HG03196 (cell line): Measurements from ENCODE around the gene GAMT.
A peak's percentile ranks its signal among the peaks of the same experiment; 100 is the strongest.
"Not testable (repeated sequence)": the region's sequence is repeated elsewhere in the genome, so short reads cannot be mapped to it uniquely, and the experiment has no call there.

Experiments
- ATAC-seq: cut with Tn5 transposase; IDR thresholded peaks from one replicate; pipeline ENCODE4 v1.9.1; 2021; ENCODE audit not compliant: unreplicated experiment

The GAMT gene

GRCh38 chr19:1420085-1420484 lies 18.7 kb upstream of the GAMT start:
- ATAC-seq = not testable (repeated sequence)

- no peak for ATAC-seq
These were observed 17.8 kb upstream of the GAMT start for GRCh38 chr19:1418951-1419738.

GRCh38 chr19:1418496-1418775 lies 17.1 kb upstream of the GAMT start:
- ATAC-seq = no peak

GRCh38 chr19:1417681-1418495 lies 16.5 kb upstream of the GAMT start:
- ATAC-seq = no peak

- no peak for ATAC-seq
These were observed 15.8 kb upstream of the GAMT start for GRCh38 chr19:1417145-1417544.

GRCh38 chr19:1416014-1416841 lies 14.9 kb upstream of the GAMT start:
- no peak for ATAC-seq

DNA sequence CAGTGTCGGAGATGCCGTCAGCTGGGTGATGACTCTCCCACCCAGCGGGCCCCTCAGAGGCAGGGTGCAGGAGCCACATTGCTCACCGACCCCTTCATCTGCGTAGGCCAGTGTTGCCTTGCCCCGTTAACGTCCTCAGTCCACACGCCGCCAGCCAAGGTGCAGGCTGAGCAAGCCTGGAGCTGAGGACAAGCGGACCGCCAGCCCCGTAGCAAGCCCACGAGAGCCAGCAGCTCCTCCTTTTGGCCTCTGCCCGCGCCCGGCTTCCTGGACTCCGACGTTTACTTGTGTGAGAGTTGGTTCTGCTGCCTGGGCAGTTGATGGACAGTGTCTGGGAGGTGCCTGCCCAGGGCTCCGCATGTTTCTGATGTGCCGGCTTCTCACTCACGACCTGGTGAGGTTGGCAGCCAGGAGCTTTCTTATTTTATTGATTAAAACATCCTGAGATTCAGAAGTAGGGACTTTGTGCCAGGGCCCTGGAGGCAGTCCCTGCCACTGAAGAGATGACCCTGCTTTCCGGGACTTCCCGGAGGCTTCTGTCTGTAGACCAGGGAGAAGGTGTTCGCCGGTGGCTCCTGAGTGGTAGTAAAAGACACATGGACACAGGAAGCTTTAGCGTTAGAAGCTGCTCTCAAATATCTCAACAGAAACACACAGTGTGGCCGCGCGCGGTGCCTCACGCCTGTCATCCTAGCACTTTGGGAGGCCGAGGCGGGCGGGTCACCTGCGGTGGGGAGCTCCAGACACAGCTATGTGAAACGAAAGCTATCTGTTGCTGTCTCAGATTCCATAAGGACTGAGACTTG lies 11.9 kb upstream of the GAMT start:
- ATAC-seq = no peak

DNA sequence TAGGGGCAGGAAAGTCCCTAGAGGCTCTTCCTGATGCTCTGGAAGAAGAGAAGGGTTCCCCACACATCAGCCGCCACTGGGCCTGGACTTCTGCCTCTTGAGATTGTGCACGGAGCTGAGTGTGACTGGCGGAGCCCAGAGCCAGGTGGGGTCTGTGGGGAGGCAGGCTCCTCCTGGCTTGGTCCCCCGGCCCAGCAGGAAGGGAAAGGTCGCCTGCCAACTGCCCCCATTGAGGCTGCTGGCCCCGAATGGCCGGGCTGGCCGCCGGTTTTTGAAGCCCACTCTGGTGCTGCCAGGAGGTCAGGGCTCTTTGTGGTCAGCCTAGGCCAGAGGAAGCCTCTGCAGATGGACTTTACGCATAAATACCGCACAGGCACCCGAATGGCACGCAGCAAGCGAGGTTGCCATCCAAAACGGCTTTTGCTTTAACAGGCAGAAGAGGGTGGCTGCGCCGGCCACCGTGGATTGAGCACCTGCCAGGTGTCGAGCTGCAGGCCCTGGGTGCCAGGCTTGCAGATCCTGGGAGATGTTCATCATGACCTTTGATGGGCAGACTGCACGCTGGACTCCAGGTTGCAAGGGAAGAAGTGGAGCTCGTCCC lies 11.1 kb upstream of the GAMT start:
- no peak for ATAC-seq

GRCh38 chr19:1411255-1412191 lies 10.2 kb upstream of the GAMT start:
- ATAC-seq = no peak

GRCh38 chr19:1410789-1411188 lies 9.4 kb upstream of the GAMT start:
- no peak for ATAC-seq

DNA sequence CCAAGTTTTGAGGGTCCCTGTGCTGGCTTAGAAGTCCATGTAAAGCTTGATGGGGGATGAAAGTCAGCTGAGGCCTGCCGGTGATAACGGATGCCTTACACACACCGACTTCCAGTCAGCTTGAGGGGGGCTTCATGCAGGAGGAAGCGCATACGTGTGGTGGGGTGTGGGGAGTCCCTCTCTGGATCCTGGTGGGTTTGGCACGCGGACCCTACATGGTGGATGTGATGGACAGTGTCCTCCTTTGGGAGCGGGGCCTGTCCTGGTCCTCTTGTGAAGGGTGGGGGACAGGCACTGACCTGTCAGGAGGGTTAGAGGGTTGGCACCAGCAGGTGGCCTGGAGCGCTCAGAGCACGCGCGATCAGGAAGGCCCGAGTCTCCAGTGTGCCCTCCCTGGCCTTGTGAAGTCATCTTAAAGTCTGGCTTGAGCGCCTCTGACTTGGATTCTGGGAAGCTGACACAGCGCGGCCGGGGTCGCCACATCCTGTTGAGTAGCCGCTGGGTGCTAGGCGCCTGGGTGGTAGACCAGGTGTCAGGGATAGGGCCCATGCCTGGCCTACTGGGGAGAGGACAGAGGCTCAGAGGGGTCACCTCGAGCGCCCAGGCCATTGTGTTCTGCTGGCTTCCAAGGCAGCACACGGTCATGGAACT lies 8.9 kb upstream of the GAMT start:
- no peak for ATAC-seq

GRCh38 chr19:1409204-1410005 lies 8.1 kb upstream of the GAMT start:
- ATAC-seq = no peak

GRCh38 chr19:1408300-1409203 lies 7.2 kb upstream of the GAMT start:
- no peak for ATAC-seq

- ATAC-seq = peak; percentile 17
These were observed 6.4 kb upstream of the GAMT start, which contains the start of gene DAZAP1 for GRCh38 chr19:1407528-1408299. Gene DAZAP1, plus strand, starts transcription at chr19:1407586. Its CDS starts 188 bp downstream, at chr19:1407774.

DNA sequence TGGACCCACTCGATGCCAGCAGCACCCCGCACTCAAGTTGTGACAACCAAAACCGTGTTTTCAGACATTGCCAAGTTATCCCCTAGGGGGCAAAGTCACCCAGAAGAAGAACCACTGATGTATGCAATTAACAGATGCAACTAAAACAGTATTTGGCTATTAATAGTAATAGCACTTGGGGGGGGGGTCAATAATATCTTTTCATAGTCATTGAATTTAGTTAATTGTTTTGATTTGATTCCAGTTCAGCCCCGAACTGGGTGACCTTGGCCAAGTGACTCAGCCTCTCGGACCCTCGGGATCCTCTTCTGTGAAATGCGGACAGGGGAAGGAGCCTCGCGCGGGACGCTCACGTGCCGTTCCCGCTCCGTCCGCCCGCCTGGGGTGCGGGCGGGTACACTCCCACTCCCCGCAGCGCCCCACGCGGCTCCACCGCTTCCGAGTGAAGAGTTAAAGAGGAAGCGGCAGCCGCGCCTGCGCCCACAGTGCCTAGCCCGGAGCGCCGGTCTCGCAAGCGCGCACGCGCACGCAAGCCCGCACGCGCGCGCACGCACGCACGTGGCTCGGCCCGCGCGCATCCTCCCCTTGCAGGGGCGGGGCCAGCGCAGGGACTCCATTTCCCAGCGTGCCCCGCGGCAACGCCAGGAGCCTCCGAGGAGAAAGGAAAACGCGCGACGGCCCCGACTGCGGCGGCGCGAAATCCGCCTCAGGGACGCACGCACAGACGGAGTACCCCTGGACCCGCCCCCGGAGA lies 5.6 kb upstream of the GAMT start:
- ATAC-seq = peak; percentile 68
